Keratinocyte (primary cell): ENCODE measurements around the gene SLC30A3.

Source experiments
- CTCF ChIP-seq, 3 experiments: IDR thresholded peaks in 1 of 3; conservative IDR thresholded peaks in 1 of 3; optimal IDR thresholded peaks in 1 of 3; 2 replicates in 2 of 3; 3 replicates in 1 of 3; pipeline versions ENCODE3 to v1.5.1; 2011; ENCODE audit warnings: low read length in 3 of 3, mild to moderate bottlenecking in 3 of 3, moderate library complexity in 2 of 3, control low read depth in 1 of 3, inconsistent platforms in 1 of 3; ENCODE audit not compliant: insufficient read depth in 2 of 3; ENCODE audit errors: extremely low read depth in 1 of 3
- EZH2 ChIP-seq: IDR thresholded peaks from one replicate; pipeline ENCODE4 v1.6.1; 2012; ENCODE audit warnings: inconsistent platforms, mild to moderate bottlenecking, low read length, moderate library complexity

DNA sequence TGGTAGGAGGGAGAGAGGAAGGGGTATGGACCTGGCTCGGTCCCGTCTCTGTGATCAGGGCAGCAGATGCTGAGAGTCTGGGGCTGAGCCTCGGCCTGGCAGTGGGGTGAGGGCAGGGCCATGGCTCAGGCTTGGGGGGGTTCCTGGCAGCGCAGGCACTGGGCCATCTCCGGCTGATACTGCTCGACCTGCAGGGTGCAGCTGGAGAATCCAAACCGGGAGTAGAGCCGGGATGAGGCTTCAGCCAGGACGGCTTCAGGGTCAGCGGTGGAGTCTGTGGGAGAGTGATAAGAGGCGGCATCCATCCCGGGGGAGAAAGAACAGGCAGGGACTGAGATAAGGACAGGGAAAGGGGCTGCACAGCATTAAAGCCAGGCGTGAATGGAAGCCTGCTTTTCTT, 7.7 kb downstream of the SLC30A3 start:
- TF ChIP-seq CTCF (optimal IDR thresholded peaks at IDR 0.05 in 1 of 3, IDR thresholded peaks at IDR 0.05 in 1 of 3, conservative IDR thresholded peaks at IDR 0.05 in 1 of 3; ENCODE audit: extremely low read depth in 1 of 3, insufficient read depth in 2 of 3, low read length in 3 of 3) (no peak), EZH2 (no peak)
